Measurements from ENCODE around the gene PHTF1.

GRCh38 chr1:113763661-113764060, 4.4 kb upstream of the PHTF1 start:
- no peak for TF ChIP-seq CTCF (conservative IDR thresholded peaks at IDR 0.05; ENCODE audit: low read depth, low read length)
- TF ChIP-seq POLR2A (IDR thresholded peaks at IDR 0.05; ENCODE audit: low read depth, low read length), result no peak
- TF ChIP-seq RCOR1 (IDR thresholded peaks at IDR 0.05; ENCODE audit: insufficient replicate concordance, low read length), result no peak
